GM12865 (cell line): Measurements from ENCODE around the gene FARP1.
A peak's percentile ranks its signal among the peaks of the same experiment; 100 is the strongest.

Experiments
- DNase-seq: peaks from one replicate; pipeline ENCODE4 v3.0.0; 2010; ENCODE audit warnings: low read depth
- H3K4me3 ChIP-seq: 2 replicates; pipeline ENCODE4 v1.5.1; 2011; ENCODE audit warnings: mild to moderate bottlenecking, low read depth, low read length, control low read depth
- TF ChIP-seq, protein P1 (sequence below): IDR thresholded peaks from 2 replicates; pipeline ENCODE4 v1.5.1; 2011; ENCODE audit warnings: low read length, control low read depth, low read depth, inconsistent platforms; ENCODE audit not compliant: insufficient read depth; ENCODE audit errors: missing control alignments

FARP1 gene

DNA sequence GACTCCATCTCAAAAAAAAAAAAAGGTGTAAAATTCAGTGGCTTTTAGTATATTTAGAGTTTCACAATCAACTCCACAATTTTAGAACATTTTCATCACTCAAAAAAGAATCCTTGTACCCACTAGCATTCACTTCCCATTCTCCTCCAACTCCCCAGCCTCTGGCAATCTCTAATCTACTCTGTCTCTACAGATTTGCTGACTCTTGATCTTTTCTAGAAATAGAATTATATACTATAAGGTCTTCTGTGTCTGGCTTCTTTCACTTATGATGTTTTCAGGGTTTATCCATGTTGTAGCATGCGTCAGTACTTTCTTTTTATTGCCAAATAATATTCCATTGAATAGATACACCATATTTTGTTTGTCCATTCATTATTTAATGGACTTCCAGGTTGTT, 8.0 kb upstream of the FARP1 start:
- TF ChIP-seq, protein P1, sequence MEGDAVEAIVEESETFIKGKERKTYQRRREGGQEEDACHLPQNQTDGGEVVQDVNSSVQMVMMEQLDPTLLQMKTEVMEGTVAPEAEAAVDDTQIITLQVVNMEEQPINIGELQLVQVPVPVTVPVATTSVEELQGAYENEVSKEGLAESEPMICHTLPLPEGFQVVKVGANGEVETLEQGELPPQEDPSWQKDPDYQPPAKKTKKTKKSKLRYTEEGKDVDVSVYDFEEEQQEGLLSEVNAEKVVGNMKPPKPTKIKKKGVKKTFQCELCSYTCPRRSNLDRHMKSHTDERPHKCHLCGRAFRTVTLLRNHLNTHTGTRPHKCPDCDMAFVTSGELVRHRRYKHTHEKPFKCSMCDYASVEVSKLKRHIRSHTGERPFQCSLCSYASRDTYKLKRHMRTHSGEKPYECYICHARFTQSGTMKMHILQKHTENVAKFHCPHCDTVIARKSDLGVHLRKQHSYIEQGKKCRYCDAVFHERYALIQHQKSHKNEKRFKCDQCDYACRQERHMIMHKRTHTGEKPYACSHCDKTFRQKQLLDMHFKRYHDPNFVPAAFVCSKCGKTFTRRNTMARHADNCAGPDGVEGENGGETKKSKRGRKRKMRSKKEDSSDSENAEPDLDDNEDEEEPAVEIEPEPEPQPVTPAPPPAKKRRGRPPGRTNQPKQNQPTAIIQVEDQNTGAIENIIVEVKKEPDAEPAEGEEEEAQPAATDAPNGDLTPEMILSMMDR, result no peak
- no peak overlapping the region for H3K4me3 ChIP-seq

DNA sequence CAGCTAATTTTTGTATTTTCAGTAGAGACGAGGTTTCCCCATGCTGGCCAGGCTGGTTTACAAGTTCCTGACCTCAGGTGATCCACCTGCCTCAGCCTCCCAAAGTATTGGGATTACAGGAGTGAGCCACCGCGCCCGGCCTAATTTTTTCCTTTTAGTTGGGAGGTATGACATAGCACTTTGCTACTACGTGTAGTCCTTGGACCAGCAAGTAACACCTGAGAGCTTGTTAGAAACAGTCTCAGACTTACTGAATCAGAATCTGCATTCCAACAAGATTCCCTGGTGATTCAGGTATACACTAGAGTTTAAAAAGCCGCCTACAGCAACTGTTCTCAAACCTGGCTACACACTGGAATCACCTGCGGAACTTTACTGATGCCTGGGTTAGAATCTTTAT, 1.8 kb upstream of the FARP1 start:
- H3K4me3 ChIP-seq, result no peak overlapping the region

More for the DNA sequence above, 8.0 kb upstream of the FARP1 start:
- no peak for DNase-seq

DNA sequence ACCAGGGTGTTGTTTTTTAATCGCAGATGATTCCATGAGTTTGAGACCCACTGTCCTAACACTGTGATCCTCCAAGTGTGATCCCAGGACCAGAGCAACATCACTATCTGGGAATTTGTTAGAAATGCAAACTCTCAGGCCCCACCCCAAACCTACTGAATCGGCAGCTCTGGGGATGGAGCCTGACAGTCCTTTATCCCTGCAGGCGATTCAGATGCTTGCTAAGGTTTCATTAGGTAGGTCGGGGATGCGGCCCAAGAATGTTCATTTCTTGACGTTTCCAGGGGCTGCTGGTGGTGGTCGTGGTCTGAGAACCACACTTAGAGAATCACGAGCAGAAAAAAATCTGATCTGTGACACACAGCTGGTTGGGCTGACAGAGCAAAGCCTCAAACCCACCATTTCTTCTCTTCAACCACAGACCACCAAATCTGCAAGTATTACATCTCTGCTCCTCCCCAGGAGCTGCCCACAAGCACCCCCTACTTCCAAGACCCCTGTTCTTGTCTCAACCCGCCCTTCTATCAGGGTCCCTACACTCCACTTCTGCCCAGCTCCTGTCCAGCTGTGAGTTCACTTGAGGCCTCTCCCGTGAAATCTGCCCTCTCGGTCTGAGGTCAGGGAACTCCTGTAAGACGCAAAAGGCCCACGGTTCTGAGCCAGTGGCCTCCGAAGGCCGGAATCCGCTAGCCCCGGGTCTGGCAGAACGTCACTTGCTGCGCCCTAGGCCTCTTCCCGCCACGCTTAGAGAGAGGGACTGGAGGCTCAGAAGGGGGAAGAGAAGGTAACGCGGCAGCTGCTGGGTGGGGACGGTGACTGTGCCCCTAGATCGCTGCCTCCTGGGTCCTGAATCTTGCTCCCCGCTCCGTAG, 1.1 kb upstream of the FARP1 start:
- TF ChIP-seq, protein P1, result no peak
- H3K4me3 ChIP-seq, result peak overlapping the region; percentile 55
- peak; percentile 37 for DNase-seq

More for the DNA sequence above, 1.8 kb upstream of the FARP1 start:
- TF ChIP-seq, protein P1, result no peak
- no peak for DNase-seq

DNA sequence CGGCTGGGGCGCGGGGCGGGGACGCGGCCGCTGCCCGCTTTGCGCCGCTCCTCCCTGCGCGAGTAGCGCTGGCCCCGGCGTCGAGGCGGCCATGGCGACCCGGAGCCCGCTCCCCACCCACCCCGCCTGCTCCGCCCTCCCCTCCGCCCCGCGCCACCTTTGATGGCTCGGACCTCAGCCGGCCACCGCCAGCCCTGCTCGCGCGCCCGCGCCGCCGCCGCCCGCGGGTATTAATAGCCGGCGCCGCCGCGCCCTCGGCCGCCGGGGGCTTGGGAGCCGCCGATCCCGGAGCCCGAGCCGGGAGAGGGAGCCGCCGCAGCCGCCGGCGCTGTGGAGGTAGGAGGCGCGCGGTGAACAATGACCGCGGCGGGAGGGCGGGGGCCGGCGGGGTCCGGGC, 261 bp downstream of the FARP1 start:
- TF ChIP-seq, protein P1, result no peak
- peak overlapping the region; percentile 48; the same call in 1 of the 2 replicates for H3K4me3 ChIP-seq
- no peak for DNase-seq

DNA sequence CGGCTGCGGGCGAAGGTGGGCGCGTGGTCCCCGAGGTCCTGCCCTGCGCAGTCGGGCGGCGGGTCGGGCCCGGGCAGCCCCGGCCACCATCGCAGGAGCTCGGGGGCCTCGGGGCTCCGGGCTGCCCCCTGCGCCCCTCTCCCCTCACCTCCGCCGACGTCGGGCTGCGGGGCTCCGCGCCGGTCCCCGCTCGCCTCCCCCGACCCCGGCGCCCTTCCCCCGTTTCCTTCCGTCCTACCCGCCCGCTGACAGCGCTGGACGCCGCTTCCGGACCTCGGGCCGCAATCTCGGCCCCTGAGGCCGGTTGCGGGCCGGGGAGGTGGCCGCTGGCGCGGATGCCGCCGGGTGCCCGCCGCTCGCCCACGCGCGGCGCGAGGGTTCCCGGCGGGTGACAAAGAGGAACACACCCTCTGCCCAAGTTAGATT, 720 bp downstream of the FARP1 start:
- DNase-seq, result peak; percentile 18
- peak overlapping the region; percentile 48 for H3K4me3 ChIP-seq
- TF ChIP-seq, protein P1, result no peak

DNA sequence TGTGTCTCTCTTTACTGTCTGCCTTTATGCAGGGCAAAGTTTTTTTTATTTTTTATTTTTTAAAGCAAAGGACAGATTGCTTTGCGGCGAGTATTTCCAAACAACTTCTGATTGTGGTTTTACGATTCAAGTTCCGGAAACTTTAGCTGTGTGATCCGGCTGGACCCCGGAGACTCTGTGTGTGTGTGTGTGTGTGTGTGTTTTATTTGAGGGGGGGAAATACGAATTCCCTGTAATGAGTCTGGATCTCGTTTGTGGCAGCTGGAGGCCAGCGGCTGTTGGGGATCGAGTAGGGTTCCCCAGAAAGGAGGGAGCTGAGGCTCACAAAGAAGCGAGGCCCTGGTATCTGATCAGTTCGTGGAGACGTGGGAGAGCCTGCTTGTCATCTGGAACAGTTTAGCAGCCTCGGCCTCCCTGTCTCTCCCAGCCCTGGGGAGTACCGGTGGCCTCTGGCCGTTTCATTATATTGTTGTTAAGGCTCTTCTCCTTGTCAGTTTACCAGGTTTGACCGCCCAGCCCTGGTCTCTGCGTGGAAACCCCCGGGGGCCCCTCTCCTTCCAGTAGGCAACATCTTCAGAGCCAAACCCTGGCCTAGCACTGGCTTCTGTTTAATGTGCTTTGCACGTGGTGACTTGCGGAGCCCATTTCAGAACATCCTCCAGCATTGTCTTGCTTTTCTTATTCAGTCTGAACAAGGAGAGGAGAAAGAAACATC, 1.3 kb downstream of the FARP1 start:
- H3K4me3 ChIP-seq, result peak overlapping the region; percentile 48
- peak; percentile 15 for DNase-seq
- TF ChIP-seq, protein P1, result no peak
